DOHH2 (cell line): ENCODE data around the gene COL25A1.

Experiments
- EZH2phosphoT487 ChIP-seq: fragments of 200-600 bp; sonication (generic); IDR thresholded peaks from 2 replicates; pipeline ENCODE4 v1.6.1; 2017; ENCODE audit warnings: borderline replicate concordance, mild to moderate bottlenecking, antibody characterized with exemption, low read length, moderate library complexity, mixed read lengths
- TF ChIP-seq, protein P1 (sequence below): fragments of 200-600 bp; sonication (generic); IDR thresholded peaks from one replicate; pipeline ENCODE4 v1.5.1; 2014; ENCODE audit warnings: antibody characterized with exemption, mild to moderate bottlenecking, low read depth, low read length; ENCODE audit not compliant: poor library complexity, severe bottlenecking

DNA sequence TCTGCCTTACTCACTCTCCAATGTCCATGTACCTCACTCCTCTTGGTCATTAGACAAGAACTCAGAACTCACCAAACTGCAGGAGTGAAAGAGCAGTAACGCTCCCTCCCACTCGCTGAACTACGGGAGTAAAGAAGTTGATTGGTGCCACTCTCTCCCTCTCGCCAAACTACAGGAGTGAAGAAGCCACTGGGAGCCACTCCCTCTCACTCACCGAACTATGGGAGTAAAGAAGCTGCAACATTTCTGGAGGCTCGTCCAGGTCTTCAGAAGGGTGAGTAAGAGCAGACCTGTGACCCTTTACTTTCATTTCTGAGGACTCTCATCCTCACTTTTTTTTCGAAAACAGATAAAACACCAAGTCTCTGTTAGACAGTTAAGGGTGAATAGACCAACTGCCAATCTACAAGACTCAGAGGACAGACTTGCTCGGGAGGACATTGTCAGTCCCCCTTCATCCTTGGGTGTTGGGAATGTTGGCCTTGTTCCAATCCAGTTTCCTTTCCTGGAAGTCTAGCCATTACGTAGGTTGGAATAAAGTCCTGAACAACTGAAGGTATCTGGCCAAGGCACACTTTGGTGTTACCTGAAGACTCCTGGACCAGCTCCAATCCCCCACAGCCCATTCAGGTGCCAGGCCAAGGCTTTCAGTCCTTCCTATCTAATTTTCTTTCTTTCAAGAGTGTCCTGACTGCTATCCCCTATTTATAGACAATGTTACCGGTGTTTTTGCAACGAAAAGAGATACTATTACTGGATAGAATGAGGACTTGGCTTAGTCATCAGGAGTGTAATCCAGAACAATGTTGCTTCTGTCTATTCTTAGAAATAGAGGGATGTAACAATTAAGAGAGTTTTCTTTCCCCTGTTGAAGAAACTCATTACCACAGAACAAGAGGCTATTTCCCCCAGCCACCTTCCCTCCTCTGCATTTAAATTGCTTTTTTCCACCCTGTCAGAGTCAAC lies 11.0 kb upstream of the COL25A1 start:
- TF ChIP-seq, protein P1, sequence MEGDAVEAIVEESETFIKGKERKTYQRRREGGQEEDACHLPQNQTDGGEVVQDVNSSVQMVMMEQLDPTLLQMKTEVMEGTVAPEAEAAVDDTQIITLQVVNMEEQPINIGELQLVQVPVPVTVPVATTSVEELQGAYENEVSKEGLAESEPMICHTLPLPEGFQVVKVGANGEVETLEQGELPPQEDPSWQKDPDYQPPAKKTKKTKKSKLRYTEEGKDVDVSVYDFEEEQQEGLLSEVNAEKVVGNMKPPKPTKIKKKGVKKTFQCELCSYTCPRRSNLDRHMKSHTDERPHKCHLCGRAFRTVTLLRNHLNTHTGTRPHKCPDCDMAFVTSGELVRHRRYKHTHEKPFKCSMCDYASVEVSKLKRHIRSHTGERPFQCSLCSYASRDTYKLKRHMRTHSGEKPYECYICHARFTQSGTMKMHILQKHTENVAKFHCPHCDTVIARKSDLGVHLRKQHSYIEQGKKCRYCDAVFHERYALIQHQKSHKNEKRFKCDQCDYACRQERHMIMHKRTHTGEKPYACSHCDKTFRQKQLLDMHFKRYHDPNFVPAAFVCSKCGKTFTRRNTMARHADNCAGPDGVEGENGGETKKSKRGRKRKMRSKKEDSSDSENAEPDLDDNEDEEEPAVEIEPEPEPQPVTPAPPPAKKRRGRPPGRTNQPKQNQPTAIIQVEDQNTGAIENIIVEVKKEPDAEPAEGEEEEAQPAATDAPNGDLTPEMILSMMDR, result no peak
- TF ChIP-seq EZH2phosphoT487, result no peak
